ENCODE results near the gene RIPK3. TPM values are rescaled to one million over a fixed set of nuclear protein-coding genes. Genes with fewer than 3 reads are reported as not detected.

RIPK3 gene
- total RNA-seq, 1 donor from 2014 or later: 0.95 TPM

- H3K9me3 Mint-ChIP-seq (ENCODE audit: unreplicated experiment): no peaks in the 10 kb centered on the region
- peak overlapping the region; percentile 49 for H3K27ac ChIP-seq (ENCODE audit: low read depth, low read length)
- DNase-seq (ENCODE audit: low read depth) (peak; percentile 89), FAIRE-seq (peak; percentile 55)
- no peaks in the 10 kb centered on the region for H3K27me3 Mint-ChIP-seq (ENCODE audit: low read depth, unreplicated experiment)
- peaks cover 4% of the 10 kb centered on the region for H3K36me3 Mint-ChIP-seq (ENCODE audit: low read depth, unreplicated experiment)
- H4K20me1 ChIP-seq (ENCODE audit: insufficient read depth, low read length): peaks cover 6% of the 10 kb centered on the region
- peaks cover 25% of the 10 kb centered on the region for H3K4me1 ChIP-seq (ENCODE audit: insufficient read depth, low read length)
- H3K9me3 ChIP-seq (ENCODE audit: insufficient read depth, low read depth, low read length): no peaks in the 10 kb centered on the region
- H3K4me2 ChIP-seq (ENCODE audit: low read length): peak overlapping the region; percentile 40
- peak overlapping the region; percentile 78 for H3K27ac Mint-ChIP-seq (ENCODE audit: unreplicated experiment)
- H3K4me1 Mint-ChIP-seq (ENCODE audit: low read depth, unreplicated experiment): peaks cover 30% of the 10 kb centered on the region
- H3K4me3 ChIP-seq (ENCODE audit: insufficient read depth, low read depth, low read length): no peak overlapping the region
- peaks cover 23% of the 10 kb centered on the region for H3K79me2 ChIP-seq (ENCODE audit: insufficient read depth, low read length)
- no peaks in the 10 kb centered on the region for H3K27me3 ChIP-seq (ENCODE audit: insufficient read depth, low read length)
- H3K36me3 ChIP-seq (ENCODE audit: insufficient read depth, low read length): peaks cover 8% of the 10 kb centered on the region
- TF ChIP-seq EZH2 (IDR thresholded peaks at IDR 0.05; ENCODE audit: insufficient read depth, low read length) (no peak), CTCF (IDR thresholded peaks at IDR 0.05; ENCODE audit: insufficient read depth, low read depth, low read length) (peak; percentile 88)
- peak overlapping the region; percentile 63 for H3K9ac ChIP-seq (ENCODE audit: low read length)
- H2AFZ ChIP-seq (ENCODE audit: low read depth, low read length): peak overlapping the region; percentile 1
- H3K4me3 Mint-ChIP-seq (ENCODE audit: unreplicated experiment): peak overlapping the region; percentile 47
These were observed 43.2 kb downstream of the RIPK3 start for GRCh38 chr14:24296341-24297157.

- TF ChIP-seq EZH2 (IDR thresholded peaks at IDR 0.05; ENCODE audit: insufficient read depth, low read length) (no peak), CTCF (IDR thresholded peaks at IDR 0.05; ENCODE audit: insufficient read depth, low read depth, low read length) (no peak)
- H3K79me2 ChIP-seq (ENCODE audit: insufficient read depth, low read length): no peaks in the 10 kb centered on the region
- H3K4me3 ChIP-seq (ENCODE audit: insufficient read depth, low read depth, low read length): no peak overlapping the region
- Mint-ChIP-seq H3K9me3 (ENCODE audit: unreplicated experiment) (no peaks in the 10 kb centered on the region), H3K4me1 (ENCODE audit: low read depth, unreplicated experiment) (peaks cover 18% of the 10 kb centered on the region), H3K36me3 (ENCODE audit: low read depth, unreplicated experiment) (peaks cover 6% of the 10 kb centered on the region), H3K27ac (ENCODE audit: unreplicated experiment) (no peak overlapping the region), H3K4me3 (ENCODE audit: unreplicated experiment) (no peak overlapping the region), H3K27me3 (ENCODE audit: low read depth, unreplicated experiment) (no peaks in the 10 kb centered on the region)
- H3K27ac ChIP-seq (ENCODE audit: low read depth, low read length): no peak overlapping the region
- H3K4me2 ChIP-seq (ENCODE audit: low read length): no peak overlapping the region
- H4K20me1 ChIP-seq (ENCODE audit: insufficient read depth, low read length): no peaks in the 10 kb centered on the region
- H2AFZ ChIP-seq (ENCODE audit: low read depth, low read length): no peak overlapping the region
- H3K27me3 ChIP-seq (ENCODE audit: insufficient read depth, low read length): no peaks in the 10 kb centered on the region
- no peak overlapping the region for H3K9ac ChIP-seq (ENCODE audit: low read length)
- peaks cover 5% of the 10 kb centered on the region for H3K4me1 ChIP-seq (ENCODE audit: insufficient read depth, low read length)
- peaks cover 14% of the 10 kb centered on the region for H3K36me3 ChIP-seq (ENCODE audit: insufficient read depth, low read length)
- no peaks in the 10 kb centered on the region for H3K9me3 ChIP-seq (ENCODE audit: insufficient read depth, low read depth, low read length)
- FAIRE-seq (no peak), DNase-seq (ENCODE audit: low read depth) (no peak)
These were observed 46.3 kb downstream of the RIPK3 start for GRCh38 chr14:24293525-24293924.

Measured in astrocyte (in vitro differentiated cells and primary cell).